K562 (cell line): ENCODE data around the gene IL5. TPM values are rescaled to one million over a fixed set of nuclear protein-coding genes. Genes with fewer than 3 reads are reported as not detected.

Experiments
- ATAC-seq: fragments of 200-7000 bp; cut with Tn5 transposase; 3 replicates; pipeline ENCODE4 v1.9.1; 2020; ENCODE audit warnings: moderate library complexity
- BruUV-seq: library from RNA; stranded (reverse); fragments of 400-500 nt; replicated peaks from 2 replicates; lab custom pipeline; 2021; lab: Mats Ljungman, UMichigan
- CTCF ChIA-PET: fragments of 300-600 bp; formaldehyde crosslinking; extraction: SDS; loops from one replicate; lab custom pipeline; 2021; ENCODE audit warnings: low intra/inter-chr PET ratio; lab: Yijun Ruan, JAX
- POLR2A ChIA-PET: fragments of 300-600, 350-650 bp; sonication (Branson Sonifier 250); formaldehyde crosslinking; extraction: SDS; loops from one replicate; lab custom pipeline; 2021; ENCODE audit warnings: antibody characterized with exemption, inconsistent platforms; lab: Yijun Ruan, JAX
- DNase-seq, 4 experiments: peaks; one replicate each; pipeline versions ENCODE4 v3.0.0 to v3.0.0-alpha.2; 2011 to 2018; ENCODE audit warnings: low spot score in 3 of 4, mixed read lengths in 3 of 4; ENCODE audit errors: extremely low read depth in 1 of 4
- FAIRE-seq: peaks from 2 replicates; lab custom pipeline; 2011; peaks lifted over from hg19 to GRCh38; lab: Jason Lieb, UNC
- H2AFZ ChIP-seq: 2 replicates; pipeline ENCODE4 v1.6.0; 2011; ENCODE audit warnings: low read depth, low read length, control low read depth, inconsistent platforms
- H3K27ac ChIP-seq: fragments of 200-600 bp; 3 replicates; pipeline ENCODE4 v1.8.0; 2011; ENCODE audit warnings: low read depth, mild to moderate bottlenecking, control low read depth, inconsistent platforms, low read length, moderate library complexity, mixed read lengths; ENCODE audit errors: extremely low read depth
- H3K27me3 ChIP-seq, 2 experiments: fragments of 300-600 bp in 1 of 2; 2 replicates in 1 of 2; 3 replicates in 1 of 2; pipeline versions ENCODE4 v1.6.0 to v1.8.0; 2011; ENCODE audit warnings: inconsistent platforms in 2 of 2, low read length in 2 of 2, mild to moderate bottlenecking in 1 of 2, mixed read lengths in 1 of 2, moderate library complexity in 1 of 2; ENCODE audit not compliant: control insufficient read depth in 2 of 2, insufficient read depth in 2 of 2
- H3K36me3 ChIP-seq: fragments of 300-600 bp; 3 replicates; pipeline ENCODE4 v1.8.0; 2011; ENCODE audit warnings: mild to moderate bottlenecking, low read length, inconsistent platforms; ENCODE audit not compliant: control insufficient read depth, insufficient read depth
- H3K4me1 ChIP-seq, 2 experiments: fragments of 200-600 bp in 1 of 2; replicated peaks in 1 of 2; 2 replicates in 1 of 2; 3 replicates in 1 of 2; pipeline versions ENCODE4 v1.5.1 to v1.8.0; 2011; ENCODE audit warnings: inconsistent platforms in 2 of 2, low read length in 2 of 2, mild to moderate bottlenecking in 1 of 2, mixed read lengths in 1 of 2, moderate library complexity in 1 of 2; ENCODE audit not compliant: control insufficient read depth in 2 of 2, insufficient read depth in 2 of 2
- H3K4me2 ChIP-seq: 2 replicates; pipeline ENCODE4 v1.6.1; 2011; ENCODE audit warnings: low read length, control low read depth, inconsistent platforms, mixed read lengths; ENCODE audit not compliant: insufficient read depth
- H3K4me3 ChIP-seq: fragments of 200-600 bp; sonication (generic), shearing (Covaris generic); 2 replicates; pipeline ENCODE4 v1.5.1; 2016; ENCODE audit warnings: control low read depth, inconsistent platforms
- H3K79me2 ChIP-seq: fragments of 200-600 bp; 3 replicates; pipeline ENCODE4 v1.8.0; 2011; ENCODE audit warnings: low read length, inconsistent platforms; ENCODE audit not compliant: control insufficient read depth, insufficient read depth
- H3K9ac ChIP-seq, 2 experiments: 2 replicates each; pipeline versions ENCODE4 v1.6.0 to v1.6.1; 2011; ENCODE audit warnings: low read depth in 2 of 2, low read length in 2 of 2, control low read depth in 1 of 2, inconsistent platforms in 1 of 2, mild to moderate bottlenecking in 1 of 2, mixed read lengths in 1 of 2; ENCODE audit not compliant: insufficient read depth in 1 of 2
- H3K9me1 ChIP-seq: one replicate; pipeline ENCODE4 v1.6.0; 2011; ENCODE audit warnings: inconsistent platforms, mild to moderate bottlenecking, low read length, moderate library complexity; ENCODE audit not compliant: control insufficient read depth, insufficient read depth
- H3K9me3 ChIP-seq: replicated peaks from 2 replicates; pipeline ENCODE4 v1.5.1; 2011; ENCODE audit warnings: low read depth, low read length, inconsistent platforms; ENCODE audit not compliant: control insufficient read depth, insufficient read depth
- H4K20me1 ChIP-seq: replicated peaks from 2 replicates; pipeline ENCODE4 v1.6.1; 2011; ENCODE audit warnings: low read length, inconsistent platforms, mixed read lengths; ENCODE audit not compliant: control insufficient read depth, insufficient read depth
- BACH1 ChIP-seq: fragments of 200-800 bp; sonication (Bioruptor generic); IDR thresholded peaks from 2 replicates; pipeline ENCODE4 v1.6.1; 2016; ENCODE audit warnings: missing genetic modification characterization, missing compliant biosample characterization
- CTBP1 ChIP-seq: fragments of 450-650 bp; IDR thresholded peaks from 2 replicates; pipeline ENCODE4 v1.6.1; 2016; ENCODE audit warnings: borderline replicate concordance
- ELF4 ChIP-seq: fragments of 450-650 bp; formaldehyde crosslinking; IDR thresholded peaks from 2 replicates; pipeline ENCODE4 v1.4.0; 2022; ENCODE audit warnings: missing genetic modification characterization
- FOXA1 ChIP-seq: fragments of 450-650 bp; IDR thresholded peaks from 2 replicates; pipeline ENCODE4 v1.6.1; 2016; ENCODE audit warnings: mild to moderate bottlenecking, borderline replicate concordance
- ID3 ChIP-seq, 2 experiments: fragments of 250-450 bp in 1 of 2; fragments of 450-650 bp in 1 of 2; sonication (Bioruptor Pico) in 1 of 2; IDR thresholded peaks; 2 replicates each; pipeline versions ENCODE4 v1.6.1 to v1.8.0; 2016 to 2021; ENCODE audit warnings: mild to moderate bottlenecking in 2 of 2, moderate library complexity in 2 of 2, missing compliant biosample characterization in 1 of 2, missing genetic modification characterization in 1 of 2
- MAFF ChIP-seq: IDR thresholded peaks from 2 replicates; pipeline ENCODE4 v1.6.1; 2012; ENCODE audit warnings: low read length, improper control_type of control experiment
- NCOR1 ChIP-seq: fragments of 450-650 bp; IDR thresholded peaks from 2 replicates; pipeline ENCODE4 v1.6.1; 2016; ENCODE audit warnings: mild to moderate bottlenecking, moderate library complexity
- NR2C2 ChIP-seq, 2 experiments: fragments of 200-800 bp in 1 of 2; sonication (Bioruptor generic) in 1 of 2; sonication (generic) in 1 of 2; formaldehyde crosslinking in 1 of 2; IDR thresholded peaks; 2 replicates each; pipeline versions ENCODE4 v1.6.1 to v1.8.0; 2016 to 2022; ENCODE audit warnings: mild to moderate bottlenecking in 1 of 2, missing compliant biosample characterization in 1 of 2, missing genetic modification characterization in 1 of 2, missing genetic modification reagents in 1 of 2
- PURB ChIP-seq: sonication (generic); formaldehyde crosslinking; IDR thresholded peaks from 2 replicates; pipeline ENCODE4 v1.9.0; 2021; ENCODE audit warnings: low read depth, mild to moderate bottlenecking, missing genetic modification reagents
- SMC3 ChIP-seq: conservative IDR thresholded peaks from 2 replicates; pipeline ENCODE4 v1.6.1; 2011; ENCODE audit warnings: low read depth, low read length, improper control_type of control experiment; ENCODE audit not compliant: insufficient read depth
- ZBTB7A ChIP-seq: IDR thresholded peaks from 2 replicates; pipeline ENCODE4 v1.6.1; 2011; ENCODE audit warnings: low read depth, mild to moderate bottlenecking, low read length, moderate library complexity, borderline replicate concordance; ENCODE audit not compliant: control insufficient read depth
- ZNF263 ChIP-seq: sonication (generic); formaldehyde crosslinking; IDR thresholded peaks from 2 replicates; pipeline ENCODE4 v1.8.0; 2022; ENCODE audit warnings: mild to moderate bottlenecking, missing genetic modification reagents, borderline replicate concordance
- ZNF518B ChIP-seq: fragments of 250-450 bp; sonication (Bioruptor Pico); IDR thresholded peaks from 2 replicates; pipeline ENCODE4 v1.5.0; 2021; ENCODE audit warnings: mild to moderate bottlenecking, moderate library complexity
- WGBS: fragments of 100-300 bp; shearing (Covaris generic); methylation state at CpG from one replicate; pipeline ENCODE4 v1.1.6; 2016; ENCODE audit warnings: low coverage, mixed read lengths; ENCODE audit not compliant: insufficient coverage; ENCODE audit errors: missing lambda C conversion rate; 5-methylcytosine and 5-hydroxymethylcytosine counted together
- in situ Hi-C: fragments of 300-500 bp; cut with MboI; formaldehyde crosslinking; loops from 4 replicates; pipeline ENCODE4 v1.15.0; 2018; ENCODE audit warnings: inconsistent platforms, mixed read lengths
- intact Hi-C: fragments of 100-400 bp; cut with micrococcal nuclease; formaldehyde crosslinking; loops from 2 replicates; pipeline ENCODE4 v1.14.2; 2022
- polyA plus RNA-seq, 8 experiments: library from polyadenylated mRNA; depleted of rRNA in 4 of 8; stranded (reverse) in 5 of 8; unstranded in 3 of 8; fragments of >200 nt; fragmentation: Nextera tagmentation in 2 of 8; fragmentation: Illumina TruSeq in 1 of 8; extraction: Ambion mirVana in 2 of 8; extraction: Trizol in 1 of 8; gene quantifications; 2 replicates each; pipeline versions ENCODE4 v1.2.1 to v1.2.3, GENCODE V29; 2011 to 2014; ENCODE audit warnings: inconsistent platforms in 1 of 8, missing spikeins in 1 of 8
- total RNA-seq, 7 experiments: library from RNA; depleted of rRNA in 6 of 7; stranded (reverse); fragments of >200 nt in 6 of 7; fragmentation: Illumina TruSeq in 2 of 7; extraction: Trizol in 2 of 7; gene quantifications; 2 replicates each; pipeline versions ENCODE4 v1.2.1 to v1.2.3, GENCODE V29; 2011 to 2021; ENCODE audit warnings: low replicate concordance in 1 of 7

IL5 gene
- total and polyA plus RNA-seq, 9 of the 15 experiments (the other 6 are each of a cell fraction or from before 2014, with no cell fraction given) = 0.44 TPM; not detected in 8

- TF ChIP-seq NR2C2 (CRISPR knock-in tag; IDR thresholded peaks at IDR 0.05) (no peak), NR2C2 (tag; IDR thresholded peaks at IDR 0.05) (no peak), ZNF518B (no peak), BACH1 (tag) (no peak), FOXA1 (no peak)
Observed at GRCh38 chr5:132501629-132501956, 41.7 kb downstream of the IL5 start (continued).

- ChIA-PET CTCF (interaction anchor here (0.7 to 3.5 kb wide), 7 partner anchors 79 to 436 kb away, joined by 3 to 79 read pairs (median 8); partner anchors contain the start of gene SLC22A5), POLR2A (interaction anchor here (0.5 to 1.5 kb wide), 8 partner anchors 11 to 296 kb away, joined by 3 to 4 read pairs (median 3); no protein-coding TSS in a partner anchor)
- in situ Hi-C loops = no loop called here
- 26% methylated on average over 6 of the region's 6 CpGs for WGBS
- peak; percentile 78 for FAIRE-seq
- Histone ChIP-seq H3K36me3 (no peaks in the 10 kb centered on the region), H3K79me2 (no peaks in the 10 kb centered on the region), H3K9me1 (no peaks in the 10 kb centered on the region), H3K27ac (no peak overlapping the region), H3K9ac (peak overlapping the region; percentile 3 to 30; a peak in 3 of 4 replicates), H3K27me3 (no peaks in the 10 kb centered on the region), H4K20me1 (no peaks in the 10 kb centered on the region), H2AFZ (peak overlapping the region; percentile 53), H3K4me1 (peaks cover 26 to 41% of the 10 kb centered on the region in 2 experiments; a peak in 4 of 5 replicates), H3K4me2 (no peak overlapping the region; the same call in 1 of the 2 replicates), H3K4me3 (no peak overlapping the region), H3K9me3 (no peaks in the 10 kb centered on the region)
- intact Hi-C loops = loop anchor here (1.0 to 2.0 kb wide), 6 partner anchors 82 to 436 kb away; no protein-coding TSS in a partner anchor
- BruUV-seq = no TSS peak
- DNase-seq = peak; percentile 85 to 94 (median 91)
- ATAC-seq = peak; percentile 70
- TF ChIP-seq SMC3 (peak; percentile 98), ZNF263 (peak; percentile 40; the same call in 1 of the 2 replicates), ID3 (CRISPR knock-in tag; IDR thresholded peaks at IDR 0.05) (no peak), ID3 (tag; IDR thresholded peaks at IDR 0.05) (no peak), ELF4 (peak; percentile 67; the same call in 1 of the 2 replicates), ZBTB7A (peak; percentile 69), MAFF (no peak), PURB (CRISPR knock-in tag) (no peak), CTBP1 (peak; percentile 72), NCOR1 (peak; percentile 31; the same call in 1 of the 2 replicates)
Observed at GRCh38 chr5:132500931-132501628, 42.2 kb downstream of the IL5 start.
